Kidney epithelial cell (primary cell): ENCODE results near the gene C14orf132. TPM values are rescaled to one million over a fixed set of nuclear protein-coding genes. Genes with fewer than 3 reads are reported as not detected.

Source experiments
- DNase-seq: peaks from one replicate; pipeline ENCODE4 v3.0.0-alpha.2; 2010; ENCODE audit warnings: low read depth
- H3K27me3 ChIP-seq: 2 replicates; pipeline ENCODE4 v1.6.0; 2011; ENCODE audit warnings: low read length; ENCODE audit not compliant: control insufficient read depth, insufficient read depth
- H3K36me3 ChIP-seq: 2 replicates; pipeline ENCODE4 v1.5.1; 2011; ENCODE audit warnings: low read length; ENCODE audit not compliant: control insufficient read depth, insufficient read depth
- H3K4me3 ChIP-seq: 2 replicates; pipeline ENCODE4 v1.5.1; 2011; ENCODE audit warnings: low read depth, mild to moderate bottlenecking, control low read depth, low read length
- CTCF ChIP-seq: IDR thresholded peaks from 2 replicates; pipeline ENCODE4 v1.5.1; 2011; ENCODE audit warnings: mild to moderate bottlenecking, moderate library complexity, low read length, control low read depth, inconsistent platforms; ENCODE audit not compliant: insufficient read depth, poor library complexity, severe bottlenecking
- total RNA-seq: library from RNA; depleted of rRNA; stranded (reverse); fragments of >200 nt; gene quantifications from 2 replicates; pipeline ENCODE4 v1.2.3, GENCODE V29; 2015

The C14orf132 gene
- total RNA-seq, 1 donor from 2014 or later = 8.4 TPM

GRCh38 chr14:96054661-96055060 is 15.5 kb downstream of the C14orf132 start:
- Histone ChIP-seq H3K27me3 (no peaks in the 10 kb centered on the region), H3K4me3 (no peak overlapping the region), H3K36me3 (no peaks in the 10 kb centered on the region)
- no peak for TF ChIP-seq CTCF
- no peak for DNase-seq

GRCh38 chr14:96055065-96055752 is 16.0 kb downstream of the C14orf132 start:
- Histone ChIP-seq H3K4me3 (no peak overlapping the region), H3K36me3 (no peaks in the 10 kb centered on the region), H3K27me3 (no peaks in the 10 kb centered on the region)
- TF ChIP-seq CTCF = no peak
- no peak for DNase-seq

DNA sequence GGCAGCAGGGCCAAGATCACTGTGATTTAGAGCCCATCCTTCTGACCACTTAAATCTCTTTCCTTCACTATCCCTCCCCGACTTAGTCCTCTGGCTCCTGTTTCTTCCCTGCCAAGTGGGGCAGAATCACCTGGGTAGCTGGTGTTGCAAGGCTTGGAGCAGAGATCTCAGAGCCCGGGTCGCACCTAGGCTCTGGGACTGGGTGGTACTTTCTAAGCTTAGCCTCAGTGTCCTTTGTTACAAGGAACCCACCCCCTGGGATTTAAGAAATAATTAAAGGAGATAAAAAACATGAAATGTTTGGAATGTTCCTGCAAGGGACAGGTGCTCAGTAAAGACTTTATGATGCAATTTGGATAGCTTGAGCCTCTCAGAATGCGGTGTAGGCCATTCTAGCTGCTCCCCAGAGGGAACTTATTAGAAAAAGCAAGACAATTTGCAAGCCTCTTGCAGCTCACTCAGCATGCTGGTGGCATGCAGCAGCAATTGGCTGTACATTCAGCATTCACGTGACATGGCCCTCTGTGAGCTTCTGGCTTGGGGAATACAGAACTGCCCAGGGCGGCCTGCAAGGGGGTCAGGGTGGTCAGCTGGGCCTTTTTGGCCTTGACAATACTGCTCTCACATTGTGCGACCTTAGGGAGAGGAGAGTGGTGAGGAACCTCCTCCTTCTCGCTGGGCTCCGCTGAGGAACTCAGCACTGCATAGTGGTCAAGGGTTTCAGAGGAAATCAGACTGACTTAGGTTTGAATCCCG is 16.8 kb downstream of the C14orf132 start:
- no peaks in the 10 kb centered on the region for H3K36me3 ChIP-seq
- no peaks in the 10 kb centered on the region for H3K27me3 ChIP-seq
- no peak for DNase-seq
- TF ChIP-seq CTCF = no peak
- H3K4me3 ChIP-seq = no peak overlapping the region

DNA sequence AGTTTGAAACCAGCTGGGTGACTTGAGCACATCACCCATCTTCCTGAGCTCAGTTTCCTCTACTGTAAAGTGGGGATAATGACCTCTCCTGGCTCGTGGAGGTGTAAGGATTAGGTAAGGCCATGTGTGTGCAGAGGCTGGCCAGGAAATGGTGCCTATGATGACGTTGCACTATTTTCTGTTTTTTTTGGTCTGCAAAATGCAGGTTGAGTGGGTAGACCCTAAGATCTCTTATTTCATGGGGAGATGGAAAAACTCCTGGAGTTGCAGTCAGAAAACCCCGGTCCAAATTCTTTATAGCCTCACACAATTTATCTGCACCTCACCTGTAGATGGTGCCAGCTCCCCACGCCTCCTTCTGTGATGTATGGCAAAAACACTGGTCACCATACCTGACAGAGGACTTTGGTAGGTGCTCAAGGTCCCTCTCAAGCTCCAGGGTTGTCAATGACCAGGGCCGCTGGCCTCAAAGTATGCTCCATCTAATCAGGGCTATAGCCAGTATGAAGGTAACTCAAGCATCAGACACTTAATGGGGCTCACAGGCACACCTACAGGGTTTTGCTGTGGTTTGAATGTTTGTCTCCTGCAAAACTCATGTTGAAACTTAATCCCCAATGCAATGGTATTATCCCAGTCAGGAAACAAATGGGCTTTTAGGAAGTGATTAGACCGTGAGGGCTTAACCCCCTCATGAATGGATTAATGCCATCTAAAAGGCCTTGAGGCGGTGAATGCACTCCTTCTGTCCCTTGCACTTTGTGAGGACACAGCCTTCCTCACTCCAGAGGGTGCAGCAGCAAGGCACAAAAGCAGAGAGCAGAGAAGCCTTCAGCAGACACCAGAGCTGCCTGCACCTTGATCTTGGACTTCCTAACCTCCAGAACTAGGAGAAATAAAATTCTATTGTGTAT is 17.6 kb downstream of the C14orf132 start:
- H3K36me3 ChIP-seq = no peaks in the 10 kb centered on the region
- H3K27me3 ChIP-seq = no peaks in the 10 kb centered on the region
- H3K4me3 ChIP-seq = no peak overlapping the region
- no peak for DNase-seq
- TF ChIP-seq CTCF = no peak

DNA sequence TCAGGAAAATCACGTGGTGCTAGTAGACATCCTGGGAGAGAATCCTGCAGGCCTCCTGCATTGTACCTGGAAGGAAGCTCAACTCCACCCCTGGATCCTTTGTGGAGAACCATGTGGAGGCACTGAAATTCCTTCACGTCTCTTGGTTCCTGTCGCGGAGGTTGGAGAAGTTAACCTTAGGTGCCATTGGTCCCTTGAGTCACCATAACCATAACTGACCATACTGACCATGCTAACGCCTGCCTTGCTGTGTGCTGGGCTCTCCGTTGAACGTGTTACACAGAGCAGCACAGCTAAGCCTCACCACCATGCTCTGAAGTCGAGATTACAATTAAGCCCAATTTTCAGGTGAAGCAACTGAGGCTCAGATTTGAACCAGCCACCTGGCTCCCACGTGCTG is 18.6 kb downstream of the C14orf132 start:
- no peaks in the 10 kb centered on the region for H3K27me3 ChIP-seq
- H3K4me3 ChIP-seq = no peak overlapping the region
- DNase-seq = no peak
- TF ChIP-seq CTCF = no peak
- H3K36me3 ChIP-seq = no peaks in the 10 kb centered on the region
